HEK293T (cell line): ENCODE measurements around the gene TMEM229A.
"Not testable (repeated sequence)": the region's sequence is repeated elsewhere in the genome, so short reads cannot be mapped to it uniquely, and the experiment has no call there.

Source experiments
- CTCF ChIA-PET: fragments of 350-600 bp; formaldehyde crosslinking; extraction: SDS; loops from one replicate; lab custom pipeline; 2021; ENCODE audit warnings: antibody characterized with exemption, inconsistent platforms; lab: Yijun Ruan, JAX
- POLR2A ChIA-PET: fragments of 350-600 bp; formaldehyde crosslinking; extraction: SDS; loops from one replicate; lab custom pipeline; 2020; ENCODE audit warnings: antibody characterized with exemption, inconsistent platforms; lab: Yijun Ruan, JAX
- DNase-seq: peaks from one replicate; pipeline ENCODE4 v3.0.0; 2012; ENCODE audit warnings: mixed read lengths; ENCODE audit errors: extremely low spot score
- ARNT ChIP-seq: fragments of 450-650 bp; IDR thresholded peaks from 2 replicates; pipeline ENCODE4 v1.6.1; 2017; ENCODE audit warnings: mild to moderate bottlenecking
- BHLHE40 ChIP-seq: fragments of 450-650 bp; IDR thresholded peaks from 2 replicates; pipeline ENCODE4 v1.6.1; 2016; ENCODE audit warnings: mild to moderate bottlenecking, moderate library complexity, borderline replicate concordance
- CTBP1 ChIP-seq: fragments of 450-650 bp; IDR thresholded peaks from 2 replicates; pipeline ENCODE4 v1.6.1; 2016; ENCODE audit warnings: borderline replicate concordance
- ELF4 ChIP-seq: fragments of 450-650 bp; IDR thresholded peaks from 2 replicates; pipeline ENCODE4 v1.6.1; 2017; ENCODE audit warnings: antibody characterized with exemption
- FOXA1 ChIP-seq: fragments of 450-650 bp; IDR thresholded peaks from 2 replicates; pipeline ENCODE4 v1.6.1; 2016; ENCODE audit warnings: mild to moderate bottlenecking
- FOXK2 ChIP-seq: fragments of 450-650 bp; IDR thresholded peaks from 2 replicates; pipeline ENCODE4 v1.6.1; 2016; ENCODE audit warnings: mild to moderate bottlenecking
- FOXM1 ChIP-seq: fragments of 450-650 bp; IDR thresholded peaks from 2 replicates; pipeline ENCODE4 v1.6.1; 2017; ENCODE audit warnings: mild to moderate bottlenecking, borderline replicate concordance
- HDGF ChIP-seq: fragments of 450-650 bp; IDR thresholded peaks from 2 replicates; pipeline ENCODE4 v1.6.1; 2017; ENCODE audit warnings: antibody characterized with exemption, borderline replicate concordance
- L3MBTL2 ChIP-seq: fragments of 450-650 bp; conservative IDR thresholded peaks from 2 replicates; pipeline ENCODE4 v1.6.1; 2016; ENCODE audit warnings: mild to moderate bottlenecking
- LEF1 ChIP-seq: fragments of 450-650 bp; IDR thresholded peaks from 2 replicates; pipeline ENCODE4 v1.6.1; 2017; ENCODE audit warnings: mild to moderate bottlenecking, borderline replicate concordance
- NFRKB ChIP-seq: fragments of 450-650 bp; IDR thresholded peaks from 2 replicates; pipeline ENCODE4 v1.6.1; 2016; ENCODE audit warnings: mild to moderate bottlenecking, moderate library complexity
- PKNOX1 ChIP-seq: fragments of 450-650 bp; IDR thresholded peaks from 2 replicates; pipeline ENCODE4 v1.6.1; 2016
- SP1 ChIP-seq: fragments of 450-650 bp; IDR thresholded peaks from 2 replicates; pipeline ENCODE4 v1.6.1; 2017
- SUZ12 ChIP-seq: fragments of 450-650 bp; IDR thresholded peaks from 2 replicates; pipeline ENCODE4 v1.6.1; 2016; ENCODE audit warnings: mild to moderate bottlenecking
- TARDBP ChIP-seq: fragments of 450-650 bp; IDR thresholded peaks from 2 replicates; pipeline ENCODE4 v1.6.1; 2016
- ZNF384 ChIP-seq: fragments of 450-650 bp; IDR thresholded peaks from 2 replicates; pipeline ENCODE4 v1.6.1; 2016

Gene TMEM229A

GRCh38 chr7:124032369-124033094 is at the start of gene TMEM229A:
Gene TMEM229A, minus strand, starts transcription at chr7:124033067. Its CDS starts 64 bp downstream, at chr7:124033003.
- ChIA-PET CTCF (interaction anchor here (0.6 to 0.8 kb wide), 2 partner anchors 15 to 23 kb away, joined by 3 to 6 read pairs; no protein-coding TSS in a partner anchor), POLR2A (no interaction called here)
- peak; percentile 55 for DNase-seq
- TF ChIP-seq FOXA1 (no peak), SUZ12 (no peak), ZNF384 (no peak), ELF4 (no peak), LEF1 (no peak), PKNOX1 (no peak), L3MBTL2 (peak; percentile 61), FOXK2 (no peak)

- CTCF ChIA-PET, DNase-seq, POLR2A ChIA-PET: not testable (repeated sequence)
These were observed 49.4 kb upstream of the TMEM229A start for GRCh38 chr7:124082234-124082633.

GRCh38 chr7:124077546-124077945 is 44.7 kb upstream of the TMEM229A start:
- no peak for DNase-seq
- no peak for TF ChIP-seq TARDBP
- no peak for TF ChIP-seq NFRKB
- TF ChIP-seq L3MBTL2: no peak
- TF ChIP-seq ZNF384: no peak
- ChIA-PET CTCF (no interaction called here), POLR2A (no interaction called here)

- no peak for DNase-seq
- no peak for TF ChIP-seq FOXM1
- no peak for TF ChIP-seq NFRKB
- TF ChIP-seq ELF4: no peak
- TF ChIP-seq ZNF384: no peak
- TF ChIP-seq SP1: no peak
- TF ChIP-seq FOXA1: no peak
- TF ChIP-seq SUZ12: no peak
- no peak for TF ChIP-seq FOXK2
- no peak for TF ChIP-seq ARNT
- TF ChIP-seq TARDBP: no peak
- TF ChIP-seq BHLHE40: no peak
- ChIA-PET POLR2A (no interaction called here), CTCF (no interaction called here)
These were observed 44.0 kb upstream of the TMEM229A start for GRCh38 chr7:124076841-124077240.

GRCh38 chr7:124074007-124074406 is 41.1 kb upstream of the TMEM229A start:
- ChIA-PET POLR2A (no interaction called here), CTCF (no interaction called here)

GRCh38 chr7:124073310-124073645 is 40.4 kb upstream of the TMEM229A start:
- ChIA-PET POLR2A (no interaction called here), CTCF (no interaction called here)
- no peak for TF ChIP-seq ELF4
- TF ChIP-seq NFRKB: no peak
- no peak for TF ChIP-seq SUZ12
- no peak for TF ChIP-seq SP1
- TF ChIP-seq TARDBP: no peak
- TF ChIP-seq L3MBTL2: no peak
- no peak for TF ChIP-seq ARNT
- TF ChIP-seq CTBP1: no peak
- TF ChIP-seq HDGF: no peak
- TF ChIP-seq FOXK2: no peak
- TF ChIP-seq BHLHE40: no peak
- TF ChIP-seq ZNF384: no peak
- no peak for TF ChIP-seq LEF1
- TF ChIP-seq FOXA1: no peak
- TF ChIP-seq PKNOX1: no peak
- no peak for TF ChIP-seq FOXM1
- no peak for DNase-seq

More at GRCh38 chr7:124074007-124074406, 41.1 kb upstream of the TMEM229A start:
- DNase-seq: no peak
- TF ChIP-seq LEF1 (no peak), CTBP1 (no peak), ARNT (no peak), TARDBP (no peak), BHLHE40 (no peak), FOXK2 (no peak), NFRKB (no peak), FOXA1 (no peak), ELF4 (no peak), PKNOX1 (no peak), SUZ12 (no peak), L3MBTL2 (no peak), SP1 (no peak), HDGF (no peak), ZNF384 (no peak), FOXM1 (no peak)
